NOMO-1 treated with dmso at 0.1 percent for 144 hours (cell line): ENCODE results near the gene RPS27.
"Not testable (repeated sequence)": the region's sequence is repeated elsewhere in the genome, so short reads cannot be mapped to it uniquely, and the experiment has no call there.

Source experiments
- DNase-seq: peaks from one replicate; lab custom pipeline; 2025; ENCODE audit not compliant: unreplicated experiment; lab: John Stamatoyannopoulos, UW

Gene RPS27

DNA sequence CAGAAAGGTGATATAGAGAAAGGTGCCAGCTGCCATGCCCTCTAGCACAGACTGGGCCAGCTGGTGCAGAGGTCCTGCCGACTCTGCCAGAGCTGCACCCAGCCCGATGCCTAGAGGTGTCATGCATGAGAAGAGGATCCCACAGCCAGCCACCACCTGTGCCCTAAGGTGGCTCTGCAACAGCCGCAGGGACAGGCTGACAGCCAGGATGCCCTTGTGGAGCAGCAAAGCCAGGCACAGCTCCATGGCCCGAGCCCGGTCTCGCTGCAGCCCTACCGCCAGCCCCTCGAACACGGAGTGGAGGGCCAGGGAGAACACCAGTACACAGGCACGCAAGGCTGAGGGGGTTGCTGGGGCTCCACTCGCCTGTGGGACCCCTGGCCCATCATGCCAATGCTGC, 30.4 kb upstream of the RPS27 start:
- no peak for DNase-seq

DNA sequence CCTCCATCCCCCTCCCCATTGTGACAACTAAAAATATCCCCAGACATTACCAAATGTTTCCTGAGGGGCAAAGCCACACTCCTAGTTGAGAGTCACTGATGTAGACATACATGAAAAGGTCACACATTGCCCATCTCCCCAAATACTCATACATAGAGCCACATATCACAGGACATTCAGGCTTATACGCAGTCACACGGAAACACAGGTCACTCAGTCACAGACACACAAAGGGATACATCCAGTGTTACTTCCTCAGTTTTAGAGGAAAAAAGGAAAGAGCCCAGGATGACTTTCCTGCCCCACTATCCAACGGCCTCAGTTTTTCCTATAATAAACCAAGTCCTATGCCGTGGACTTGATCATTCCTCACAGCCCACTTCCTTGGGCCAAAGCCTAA, 29.1 kb upstream of the RPS27 start:
- no peak for DNase-seq

DNA sequence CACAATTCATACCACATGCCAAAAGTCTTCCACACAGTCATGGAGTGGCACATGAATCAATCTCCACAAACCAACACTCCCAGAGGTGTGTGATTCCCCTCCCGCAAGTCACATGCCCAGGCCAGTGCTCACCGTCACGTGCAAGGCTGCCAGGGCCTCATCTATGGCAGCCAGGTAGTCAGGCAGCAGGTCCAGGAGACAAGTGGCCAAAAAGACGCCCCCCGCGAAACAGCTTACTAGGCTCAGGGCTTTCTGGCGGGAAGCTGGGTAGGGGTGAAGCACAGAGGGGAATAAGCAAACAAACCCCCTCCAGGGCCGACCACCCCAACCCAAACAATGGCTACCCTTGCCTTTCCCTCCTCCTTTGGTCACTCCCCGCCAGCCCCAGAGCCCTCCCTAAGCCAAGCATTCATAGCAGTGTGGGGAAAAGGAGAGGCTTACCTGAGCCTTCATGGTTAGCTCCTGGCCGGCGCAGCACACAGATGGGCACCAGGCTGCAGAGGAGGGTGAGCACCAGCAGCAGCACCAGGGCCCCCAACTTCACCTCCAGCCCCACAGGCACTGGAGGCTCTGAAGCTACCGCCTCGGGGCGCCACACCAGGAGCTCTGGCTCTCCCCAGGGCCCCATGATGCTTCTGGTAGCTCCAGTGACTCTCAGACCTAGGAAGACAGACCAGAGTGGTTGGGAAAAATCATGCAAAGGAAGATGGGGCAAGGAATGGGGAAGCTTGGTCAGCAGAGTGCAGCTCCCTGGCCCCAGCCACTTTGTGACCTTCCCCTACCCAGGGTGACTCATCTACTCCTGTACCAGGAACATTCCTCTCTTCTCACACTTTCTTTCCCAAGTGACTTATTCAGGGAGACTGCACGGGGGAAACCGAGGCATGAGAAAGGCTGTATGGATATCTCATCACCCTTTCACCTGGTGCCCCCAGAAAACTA, 28.2 kb upstream of the RPS27 start:
- no peak for DNase-seq

DNA sequence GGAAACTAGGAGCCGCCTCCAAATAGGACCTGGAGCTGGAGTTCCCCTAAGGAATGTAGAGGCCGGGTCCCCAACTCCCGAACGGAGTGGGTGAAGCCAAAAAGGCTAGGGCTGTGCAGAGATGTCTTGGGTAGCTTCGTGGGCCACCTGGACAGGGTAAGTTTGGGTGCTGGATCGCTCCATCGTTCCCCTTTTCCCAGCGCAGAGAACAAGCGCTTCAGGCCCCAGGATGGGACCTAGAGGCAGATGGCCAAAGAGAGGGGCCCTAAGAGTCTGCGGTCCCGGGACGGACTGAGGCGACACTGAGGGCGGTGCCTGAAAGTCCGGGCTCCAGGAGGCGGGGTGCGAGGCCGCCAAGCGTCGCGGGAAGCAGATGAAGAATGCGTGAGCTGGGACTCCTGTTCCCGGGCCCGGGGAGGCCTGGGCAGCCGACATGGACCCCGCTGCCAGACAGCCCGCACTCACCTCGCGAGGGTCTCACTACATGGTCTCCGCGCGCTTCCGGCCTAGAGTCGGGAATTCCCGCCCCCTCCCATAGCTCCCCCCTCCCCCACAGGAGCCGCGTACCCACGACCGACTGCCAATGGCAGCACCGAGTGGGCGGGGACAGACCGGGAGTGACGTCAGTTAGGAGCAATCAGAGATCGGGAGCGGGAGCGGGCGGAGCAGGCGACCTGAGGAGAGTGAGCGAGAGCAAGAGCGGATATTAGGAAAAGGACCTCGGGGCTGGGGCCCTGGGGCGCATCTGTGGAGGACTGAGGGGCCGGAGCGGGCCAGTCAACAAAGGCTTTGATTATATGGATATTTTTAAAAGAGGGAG, 27.3 kb upstream of the RPS27 start, which contains the start of gene SLC39A1:
Gene SLC39A1 (minus strand): TSS at position 508 of the 820 bp plus-strand sequence. CDS start 822 bp downstream, outside the sequence.
- peak; percentile 96 for DNase-seq

DNA sequence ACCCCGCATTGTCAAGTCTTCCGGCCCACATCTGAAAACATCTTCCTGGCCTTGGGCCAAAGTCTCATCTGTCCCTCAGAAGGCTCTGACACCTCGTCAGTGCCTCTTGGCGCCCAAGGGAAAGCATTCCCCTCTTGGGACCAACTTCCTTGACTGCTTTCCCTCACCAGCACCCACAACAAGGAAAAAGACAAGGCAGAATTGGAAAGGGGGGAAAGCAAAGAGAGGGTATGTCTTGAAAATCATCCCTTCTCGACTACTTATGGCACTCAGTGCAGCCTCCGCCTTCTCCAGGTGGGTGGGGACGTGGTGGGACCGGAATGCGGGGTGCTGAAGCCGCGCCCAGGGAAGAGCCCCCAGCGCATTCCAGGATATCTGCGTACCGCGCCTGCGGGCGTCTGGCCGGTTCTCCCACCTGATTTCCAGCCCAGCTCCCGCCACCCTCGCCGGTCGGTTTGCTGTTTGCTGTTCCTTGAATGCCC, 26.7 kb upstream of the RPS27 start:
- no peak for DNase-seq

DNA sequence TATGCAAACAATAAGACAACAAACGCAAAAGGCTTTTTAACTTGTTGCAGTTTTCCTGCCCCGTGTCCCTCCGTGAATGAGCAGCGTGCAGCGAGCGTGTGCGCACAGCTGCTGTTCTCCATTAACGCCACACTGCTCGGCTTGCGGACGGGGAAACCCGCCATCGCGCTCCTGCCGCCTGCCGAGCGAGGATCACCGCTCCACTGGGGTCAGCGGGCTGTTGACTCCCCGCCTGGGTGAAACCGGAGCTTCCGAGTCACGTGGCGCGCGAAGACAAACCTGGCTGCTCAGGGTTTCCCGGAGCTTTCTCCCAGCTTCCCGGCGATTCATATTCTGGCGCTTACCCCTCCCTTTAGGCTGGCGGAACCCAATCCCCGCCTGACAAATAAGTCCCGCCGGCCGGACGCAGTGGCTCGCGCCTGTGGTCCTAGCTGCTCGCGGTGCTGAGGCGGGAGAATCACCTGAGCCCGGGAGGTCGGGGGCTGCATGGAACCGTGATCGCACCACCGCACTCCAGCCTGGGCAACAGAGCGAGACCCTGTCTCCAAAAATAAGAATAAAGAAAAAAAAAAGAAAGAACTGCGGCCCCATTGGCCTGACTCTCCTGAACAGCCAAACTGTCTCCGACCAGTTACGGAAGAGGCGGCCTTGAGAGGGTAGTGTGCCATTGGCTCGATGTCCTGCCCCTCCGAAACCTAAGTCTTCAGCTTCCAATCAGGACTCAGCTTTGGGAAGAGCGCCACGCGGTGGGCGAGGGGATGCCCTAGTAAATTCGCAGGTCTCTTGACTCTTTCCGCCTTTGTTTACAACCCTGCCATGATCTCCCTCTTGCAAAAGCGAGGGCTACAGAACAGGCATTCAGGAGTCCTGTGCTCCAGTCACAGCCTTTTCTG, 23.2 kb upstream of the RPS27 start, which contains the start of gene CREB3L4:
Gene CREB3L4 (plus strand): TSS at position 796 of the 893 bp plus-strand sequence. CDS start 624 bp downstream, outside the sequence.
- DNase-seq, result peak; percentile 96

DNA sequence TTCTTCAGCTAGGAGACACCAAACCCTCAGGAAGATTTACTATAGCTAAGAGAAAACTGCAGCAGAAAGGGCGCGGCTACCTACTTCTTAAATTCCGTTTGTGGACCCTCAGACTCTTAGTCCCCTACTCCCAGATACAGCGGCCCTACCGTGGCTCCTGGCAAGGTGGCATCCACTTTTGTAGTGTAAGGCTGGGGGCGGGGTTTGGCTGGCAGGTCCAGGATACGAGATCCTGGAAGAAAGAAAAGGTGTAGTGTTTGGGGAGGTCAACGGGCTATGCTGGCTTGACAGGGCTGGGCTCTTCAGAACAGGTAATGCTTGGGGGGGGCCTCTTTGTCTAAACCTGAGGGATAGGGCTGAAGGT, 22.6 kb upstream of the RPS27 start:
- DNase-seq, result no peak

DNA sequence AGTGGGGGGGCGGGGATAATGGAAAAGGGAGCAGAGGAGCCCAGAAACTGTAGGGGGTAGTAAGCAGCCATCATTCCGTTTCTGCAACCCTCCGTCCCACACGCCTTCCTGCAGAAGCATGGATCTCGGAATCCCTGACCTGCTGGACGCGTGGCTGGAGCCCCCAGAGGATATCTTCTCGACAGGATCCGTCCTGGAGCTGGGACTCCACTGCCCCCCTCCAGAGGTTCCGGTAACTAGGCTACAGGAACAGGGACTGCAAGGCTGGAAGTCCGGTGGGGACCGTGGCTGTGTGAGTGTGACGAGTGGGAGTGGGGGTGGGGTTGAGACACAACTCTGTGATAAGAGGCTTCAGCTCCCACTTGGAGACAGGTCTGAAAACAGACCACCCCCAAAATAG, 22.2 kb upstream of the RPS27 start:
- no peak for DNase-seq

DNA sequence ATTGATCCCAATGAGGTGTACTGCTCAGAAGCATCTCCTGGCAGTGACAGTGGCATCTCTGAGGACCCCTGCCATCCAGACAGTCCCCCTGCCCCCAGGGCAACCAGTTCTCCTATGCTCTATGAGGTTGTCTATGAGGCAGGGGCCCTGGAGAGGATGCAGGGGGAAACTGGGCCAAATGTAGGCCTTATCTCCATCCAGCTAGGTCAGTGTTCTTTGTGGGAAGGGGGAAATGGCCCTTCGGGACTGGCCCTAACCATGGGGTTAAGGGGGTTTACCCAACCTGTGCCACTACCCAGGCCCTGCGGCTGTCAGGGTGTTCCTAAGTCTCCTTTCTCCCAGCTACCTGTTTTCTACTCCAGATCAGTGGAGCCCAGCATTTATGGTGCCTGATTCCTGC, 21.6 kb upstream of the RPS27 start:
- no peak for DNase-seq

DNA sequence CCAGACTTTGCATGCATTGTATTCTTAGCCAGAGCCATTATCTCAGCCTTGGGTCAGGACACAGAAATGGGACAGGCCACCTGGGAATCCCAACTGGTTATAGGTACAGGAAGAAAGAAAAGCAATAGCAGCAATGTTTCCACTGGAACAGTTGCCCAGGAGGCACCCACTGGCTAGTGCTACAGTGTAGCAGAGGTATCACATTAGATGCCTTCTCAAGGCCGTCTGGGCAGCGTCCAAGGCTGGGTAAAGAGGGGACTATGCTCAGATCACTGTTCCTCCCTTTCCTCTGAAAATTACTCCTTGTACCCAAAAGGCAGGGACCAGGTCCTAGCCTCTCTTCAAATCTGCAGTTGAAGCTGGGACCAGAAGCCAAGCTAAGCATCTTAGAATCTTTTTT, 20.2 kb upstream of the RPS27 start:
- no peak for DNase-seq

DNA sequence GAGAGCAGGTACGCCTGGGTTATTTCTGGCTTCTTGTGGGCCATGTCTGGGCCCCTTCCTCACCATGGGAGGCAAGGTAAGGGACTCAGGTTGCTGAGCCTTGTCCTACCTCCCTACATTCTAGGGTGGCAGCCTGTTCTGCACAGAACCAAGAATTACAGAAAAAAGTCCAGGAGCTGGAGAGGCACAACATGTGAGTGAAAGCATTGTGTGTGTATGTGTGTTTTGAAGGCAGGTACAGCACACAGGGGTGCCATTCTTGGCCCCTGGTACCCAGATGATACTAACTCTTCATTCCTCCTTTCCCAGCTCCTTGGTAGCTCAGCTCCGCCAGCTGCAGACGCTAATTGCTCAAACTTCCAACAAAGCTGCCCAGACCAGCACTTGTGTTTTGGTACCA, 17.5 kb upstream of the RPS27 start:
- no peak for DNase-seq

DNA sequence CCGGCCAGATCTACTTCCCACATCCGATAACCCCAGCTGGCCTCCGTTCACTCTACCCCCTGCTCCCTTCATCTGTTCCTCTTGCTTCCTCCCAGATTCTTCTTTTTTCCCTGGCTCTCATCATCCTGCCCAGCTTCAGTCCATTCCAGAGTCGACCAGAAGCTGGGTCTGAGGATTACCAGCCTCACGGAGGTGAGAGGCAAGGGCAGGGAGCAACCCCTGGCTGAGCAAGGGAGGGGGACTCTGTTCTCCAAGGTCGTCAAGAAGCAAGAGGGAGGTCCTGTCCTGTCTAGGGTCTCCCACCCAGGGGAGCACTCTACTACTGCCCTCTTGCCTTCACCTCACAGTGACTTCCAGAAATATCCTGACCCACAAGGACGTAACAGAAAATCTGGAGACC, 17.0 kb upstream of the RPS27 start:
- no peak for DNase-seq

DNA sequence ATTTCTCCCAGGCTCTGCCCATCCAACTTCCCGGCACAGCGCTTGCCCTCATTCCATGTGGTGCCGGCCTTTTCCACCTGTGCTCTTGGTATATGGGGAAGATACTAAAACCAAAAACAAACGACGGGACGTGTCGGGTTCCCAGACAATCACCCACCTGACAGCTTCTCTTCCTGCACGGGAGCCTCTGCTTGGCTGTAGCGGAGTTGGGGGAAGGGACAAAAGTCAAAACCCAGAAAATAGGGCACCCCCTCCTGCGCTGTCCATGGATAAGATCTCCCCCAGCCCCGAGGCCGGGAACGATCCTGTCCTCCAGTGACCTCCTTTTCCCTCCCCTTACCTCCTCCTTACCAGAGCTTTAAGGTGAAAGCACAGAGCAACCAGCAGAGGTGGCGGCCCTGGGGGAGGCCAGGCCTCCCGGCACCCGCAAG, 13.7 kb upstream of the RPS27 start:
- DNase-seq, result no peak

DNA sequence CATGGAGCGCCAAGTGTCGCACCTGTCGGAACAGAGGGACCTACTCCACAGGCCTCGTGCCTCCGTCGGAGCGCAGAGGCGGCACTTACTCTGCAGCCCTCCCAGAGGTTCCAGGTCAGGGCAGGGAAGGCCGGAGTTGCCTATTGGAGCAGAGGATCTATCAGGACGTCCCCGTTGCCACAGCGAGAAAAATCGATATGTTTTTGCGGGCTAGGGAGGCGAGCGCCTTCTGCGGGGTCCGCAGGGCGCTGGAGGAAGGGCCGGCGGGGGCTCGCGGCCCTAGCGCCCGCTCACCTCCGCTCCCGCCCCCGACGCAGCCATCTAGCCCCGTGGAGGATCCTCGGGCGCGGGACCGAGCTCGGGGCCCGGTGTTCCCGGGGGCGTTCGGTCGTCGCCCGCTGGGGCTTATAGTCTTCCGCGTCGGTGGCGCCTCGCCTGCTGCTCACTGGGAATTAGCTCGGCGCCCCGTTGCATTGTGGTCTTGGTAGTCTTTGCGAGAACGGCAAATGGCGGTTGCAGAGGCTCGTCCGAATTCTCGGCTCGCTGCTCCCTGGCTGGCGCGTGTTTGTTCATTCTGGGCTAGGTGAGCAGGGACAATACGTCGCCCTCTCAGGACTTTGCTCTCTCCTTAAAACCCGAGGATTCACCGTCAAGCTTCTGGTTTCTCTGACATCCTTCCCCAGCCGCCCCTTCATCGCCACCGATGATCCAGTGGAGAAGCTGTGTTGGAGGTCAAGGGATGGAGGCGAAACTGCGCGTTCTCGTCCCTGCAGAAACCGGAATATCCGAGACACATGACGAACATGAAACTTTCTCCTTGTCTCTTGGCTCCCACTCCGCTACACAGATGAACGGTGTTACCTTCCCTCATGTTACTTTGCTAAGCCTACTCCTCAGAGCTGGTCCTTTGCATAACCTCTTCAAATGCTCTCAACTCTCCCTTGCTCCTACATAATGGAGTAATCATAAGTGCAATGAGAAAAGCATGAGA, 13.0 kb upstream of the RPS27 start, which contains the start of gene JTB:
Gene JTB (minus strand): TSS at position 425 of the 991 bp plus-strand sequence. CDS start 422 bp downstream, at position 3.
- peak; percentile 60 for DNase-seq

DNA sequence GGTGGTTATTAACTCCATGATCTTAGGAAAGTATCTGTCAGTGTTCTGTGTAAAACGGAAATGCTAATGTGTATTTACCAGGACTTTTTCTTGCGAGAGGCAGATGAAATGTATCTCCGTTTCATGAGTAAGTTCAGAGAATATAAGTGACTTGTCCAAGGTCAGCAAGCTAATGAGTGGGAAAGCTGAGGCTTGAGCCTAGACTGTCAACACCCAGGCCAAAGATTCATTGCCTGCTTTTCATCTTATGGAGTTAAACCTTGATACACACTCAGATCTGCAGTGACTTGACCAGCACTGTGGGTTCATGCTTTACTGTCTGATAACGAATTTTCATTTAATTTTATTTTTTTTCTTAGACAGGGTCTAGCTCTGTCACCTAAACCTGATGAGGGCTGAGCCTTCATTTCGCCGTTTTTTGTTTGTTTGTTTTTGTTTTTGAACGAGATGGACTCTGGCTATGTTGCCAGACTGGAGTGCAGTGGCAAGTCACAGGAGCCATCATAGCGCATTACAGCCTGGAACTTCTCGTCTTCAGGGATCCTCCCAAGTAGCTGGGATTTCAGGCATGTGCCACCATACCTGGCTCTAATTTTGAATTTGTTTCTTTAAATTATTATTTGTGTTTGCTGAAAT, 12.2 kb upstream of the RPS27 start:
- DNase-seq, result no peak

DNA sequence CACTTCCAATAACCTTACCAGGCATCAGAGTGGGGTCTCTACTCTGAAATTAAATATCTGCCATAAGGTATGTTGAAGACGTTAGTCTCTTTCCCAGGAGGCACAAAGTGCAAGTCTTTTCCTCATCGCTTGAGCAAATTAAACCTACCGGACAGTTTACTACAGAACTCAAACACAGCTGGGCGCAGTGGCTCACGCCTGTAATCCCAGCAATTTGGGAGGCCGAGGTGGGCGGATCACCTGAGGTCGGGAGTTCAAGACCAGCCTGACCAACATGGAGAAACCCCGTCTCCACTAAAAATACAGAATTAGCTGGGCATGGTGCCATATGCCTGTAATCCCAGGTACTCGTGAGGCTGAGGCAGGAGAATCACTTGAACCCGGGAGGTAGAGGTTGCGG, 11.5 kb upstream of the RPS27 start:
- not testable (repeated sequence) for DNase-seq

DNA sequence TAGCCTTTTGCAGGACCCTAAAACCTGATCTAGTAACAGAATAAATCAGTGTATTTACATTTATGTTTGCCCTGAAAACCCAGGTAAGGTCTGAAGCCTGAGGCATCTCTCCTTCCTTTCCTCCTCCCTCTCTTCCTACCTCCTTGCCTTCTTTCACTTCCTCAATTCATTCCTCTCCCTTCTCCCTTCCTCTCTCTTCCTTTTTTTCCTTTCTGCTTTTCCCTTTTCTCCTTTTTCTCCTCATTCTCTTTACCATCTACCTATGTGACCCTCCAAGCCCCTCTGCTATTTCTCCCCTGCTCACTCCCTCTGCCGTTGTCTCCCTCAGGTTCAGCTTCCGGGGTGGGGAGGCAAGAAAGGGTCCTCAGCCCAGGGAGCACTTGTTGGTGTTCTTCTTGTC, 8.8 kb upstream of the RPS27 start:
- DNase-seq, result not testable (repeated sequence)

DNA sequence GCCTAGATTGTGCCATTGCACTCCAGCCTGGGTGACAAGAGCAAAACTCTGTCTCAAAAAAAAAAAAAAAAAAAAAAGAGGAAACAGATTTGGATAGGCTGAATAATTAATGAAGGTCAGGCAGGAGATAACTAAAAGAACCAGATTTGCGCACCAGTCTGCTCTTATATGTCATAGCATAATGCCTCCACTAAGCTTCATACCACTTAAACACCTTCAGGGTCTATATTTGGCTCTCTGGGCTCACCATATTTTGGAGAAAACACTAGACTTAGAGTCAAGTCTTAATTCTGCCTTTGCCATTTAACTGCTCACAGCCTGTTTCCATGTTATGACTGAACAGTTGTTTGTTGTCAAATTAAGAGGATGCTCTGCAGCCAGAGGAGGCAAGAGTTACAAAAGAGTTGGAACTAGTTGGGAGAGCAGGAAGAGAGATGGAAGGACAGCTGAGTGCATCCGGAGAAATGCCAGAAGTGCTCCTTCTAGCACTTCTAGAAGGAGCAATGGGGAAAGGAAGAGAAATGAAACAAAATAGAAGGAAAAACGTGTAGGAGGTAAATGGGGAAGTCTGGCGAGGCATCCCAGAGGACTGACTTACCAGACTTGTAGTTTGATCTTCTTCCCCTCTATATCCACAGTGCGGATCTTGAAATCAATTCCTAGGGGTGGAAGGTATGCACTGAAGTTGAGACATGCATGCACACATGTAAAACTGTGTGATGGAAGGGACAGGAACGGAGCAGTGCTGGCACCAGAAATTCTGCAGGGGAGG, 6.3 kb upstream of the RPS27 start:
- no peak for DNase-seq
